ENCODE results near the gene WTAP.
"Not testable (repeated sequence)": the region's sequence is repeated elsewhere in the genome, so short reads cannot be mapped to it uniquely, and the experiment has no call there.

Gene WTAP

GRCh38 chr6:159687341-159687740 is 40.0 kb upstream of the WTAP start:
- H3K4me1 ChIP-seq (ENCODE audit: control insufficient read depth, insufficient read depth, low read length) = peaks cover 10% of the 10 kb centered on the region
- H3K9me3 ChIP-seq (replicated peaks; ENCODE audit: low read length) = no peaks in the 10 kb centered on the region
- no peaks in the 10 kb centered on the region for H3K27me3 ChIP-seq (ENCODE audit: control insufficient read depth, insufficient read depth, low read length)
- no peak overlapping the region for H3K4me3 ChIP-seq (ENCODE audit: low read length)
- H3K36me3 ChIP-seq (ENCODE audit: insufficient read depth, low read length) = peaks cover 42% of the 10 kb centered on the region
- H3K9ac ChIP-seq (ENCODE audit: low read depth, low read length) = no peak overlapping the region
- no peak overlapping the region for H3K4me2 ChIP-seq (ENCODE audit: low read length)

- Histone ChIP-seq H3K4me3 (ENCODE audit: low read length) (no peak overlapping the region), H3K36me3 (ENCODE audit: insufficient read depth, low read length) (peaks cover 34% of the 10 kb centered on the region), H3K4me1 (ENCODE audit: control insufficient read depth, insufficient read depth, low read length) (peaks cover 10% of the 10 kb centered on the region)
Measured at GRCh38 chr6:159688266-159688905, 38.9 kb upstream of the WTAP start.

GRCh38 chr6:159689001-159689400 is 38.3 kb upstream of the WTAP start:
- Histone ChIP-seq H3K4me1 (ENCODE audit: control insufficient read depth, insufficient read depth, low read length) (peaks cover 14% of the 10 kb centered on the region), H3K27me3 (ENCODE audit: control insufficient read depth, insufficient read depth, low read length) (no peaks in the 10 kb centered on the region), H3K9me3 (replicated peaks; ENCODE audit: low read length) (no peaks in the 10 kb centered on the region), H3K36me3 (ENCODE audit: insufficient read depth, low read length) (peaks cover 28% of the 10 kb centered on the region), H3K9ac (ENCODE audit: low read depth, low read length) (no peak overlapping the region), H3K4me3 (ENCODE audit: low read length) (no peak overlapping the region), H3K4me2 (ENCODE audit: low read length) (no peak overlapping the region)

More at GRCh38 chr6:159688266-159688905, 38.9 kb upstream of the WTAP start:
- Histone ChIP-seq H3K9ac (ENCODE audit: low read depth, low read length) (peak overlapping the region; percentile 28), H3K4me2 (ENCODE audit: low read length) (no peak overlapping the region), H3K27me3 (ENCODE audit: control insufficient read depth, insufficient read depth, low read length) (no peaks in the 10 kb centered on the region), H3K9me3 (replicated peaks; ENCODE audit: low read length) (no peaks in the 10 kb centered on the region)

- H3K9me3 ChIP-seq (replicated peaks; ENCODE audit: low read length); H3K27me3 ChIP-seq (ENCODE audit: control insufficient read depth, insufficient read depth, low read length); H3K4me2 ChIP-seq (ENCODE audit: low read length); H3K9ac ChIP-seq (ENCODE audit: low read depth, low read length); H3K4me3 ChIP-seq (ENCODE audit: low read length): not testable (repeated sequence)
- Histone ChIP-seq H3K36me3 (ENCODE audit: insufficient read depth, low read length) (peaks cover 22% of the 10 kb centered on the region), H3K4me1 (ENCODE audit: control insufficient read depth, insufficient read depth, low read length) (peaks cover 20% of the 10 kb centered on the region)
Measured at GRCh38 chr6:159690135-159690534, 37.2 kb upstream of the WTAP start.

- Histone ChIP-seq H3K9me3 (replicated peaks; ENCODE audit: low read length) (no peaks in the 10 kb centered on the region), H3K4me2 (ENCODE audit: low read length) (peak overlapping the region; percentile 85), H3K4me3 (ENCODE audit: low read length) (peak overlapping the region; percentile 81), H3K9ac (ENCODE audit: low read depth, low read length) (peak overlapping the region; percentile 85), H3K27me3 (ENCODE audit: control insufficient read depth, insufficient read depth, low read length) (no peaks in the 10 kb centered on the region), H3K36me3 (ENCODE audit: insufficient read depth, low read length) (peaks cover 16% of the 10 kb centered on the region), H3K4me1 (ENCODE audit: control insufficient read depth, insufficient read depth, low read length) (peaks cover 20% of the 10 kb centered on the region)
Measured at GRCh38 chr6:159691133-159691962, 36.0 kb upstream of the WTAP start.

GRCh38 chr6:159691963-159692287 is 35.4 kb upstream of the WTAP start:
- Histone ChIP-seq H3K36me3 (ENCODE audit: insufficient read depth, low read length) (peaks cover 12% of the 10 kb centered on the region), H3K9ac (ENCODE audit: low read depth, low read length) (peak overlapping the region; percentile 85), H3K4me3 (ENCODE audit: low read length) (peak overlapping the region; percentile 81), H3K4me1 (ENCODE audit: control insufficient read depth, insufficient read depth, low read length) (peaks cover 20% of the 10 kb centered on the region), H3K27me3 (ENCODE audit: control insufficient read depth, insufficient read depth, low read length) (no peaks in the 10 kb centered on the region), H3K4me2 (ENCODE audit: low read length) (peak overlapping the region; percentile 85), H3K9me3 (replicated peaks; ENCODE audit: low read length) (no peaks in the 10 kb centered on the region)

GRCh38 chr6:159692303-159693127 is 34.8 kb upstream of the WTAP start:
- peaks cover 9% of the 10 kb centered on the region for H3K36me3 ChIP-seq (ENCODE audit: insufficient read depth, low read length)
- H3K9ac ChIP-seq (ENCODE audit: low read depth, low read length) = peak overlapping the region; percentile 85

GRCh38 chr6:159693128-159693893 is 34.0 kb upstream of the WTAP start, which contains the start of gene SOD2:
SOD2 (minus strand) TSS chr6:159693241; CDS start chr6:159693167, 74 bp downstream.
- Histone ChIP-seq H3K9me3 (replicated peaks; ENCODE audit: low read length) (no peaks in the 10 kb centered on the region), H3K4me3 (ENCODE audit: low read length) (peak within 1 kb of the TSS; percentile 81), H3K4me2 (ENCODE audit: low read length) (peak within 1 kb of the TSS; percentile 85), H3K9ac (ENCODE audit: low read depth, low read length) (peak within 1 kb of the TSS; percentile 85), H3K4me1 (ENCODE audit: control insufficient read depth, insufficient read depth, low read length) (peaks cover 20% of the 10 kb centered on the region), H3K27me3 (ENCODE audit: control insufficient read depth, insufficient read depth, low read length) (no peaks in the 10 kb centered on the region), H3K36me3 (ENCODE audit: insufficient read depth, low read length) (peaks cover 4% of the 10 kb centered on the region)

More at GRCh38 chr6:159692303-159693127, 34.8 kb upstream of the WTAP start:
- H3K27me3 ChIP-seq (ENCODE audit: control insufficient read depth, insufficient read depth, low read length) = no peaks in the 10 kb centered on the region
- no peaks in the 10 kb centered on the region for H3K9me3 ChIP-seq (replicated peaks; ENCODE audit: low read length)
- H3K4me1 ChIP-seq (ENCODE audit: control insufficient read depth, insufficient read depth, low read length) = peaks cover 20% of the 10 kb centered on the region
- peak overlapping the region; percentile 85 for H3K4me2 ChIP-seq (ENCODE audit: low read length)
- H3K4me3 ChIP-seq (ENCODE audit: low read length) = peak overlapping the region; percentile 81

GRCh38 chr6:159693894-159694545 is 33.3 kb upstream of the WTAP start:
- Histone ChIP-seq H3K9ac (ENCODE audit: low read depth, low read length) (peak overlapping the region; percentile 85), H3K4me3 (ENCODE audit: low read length) (peak overlapping the region; percentile 81)

GRCh38 chr6:159695984-159696383 is 31.3 kb upstream of the WTAP start:
- Histone ChIP-seq H3K27me3 (ENCODE audit: control insufficient read depth, insufficient read depth, low read length) (no peaks in the 10 kb centered on the region), H3K4me2 (ENCODE audit: low read length) (no peak overlapping the region), H3K4me1 (ENCODE audit: control insufficient read depth, insufficient read depth, low read length) (peaks cover 25% of the 10 kb centered on the region), H3K9me3 (replicated peaks; ENCODE audit: low read length) (no peaks in the 10 kb centered on the region), H3K36me3 (ENCODE audit: insufficient read depth, low read length) (no peaks in the 10 kb centered on the region), H3K4me3 (ENCODE audit: low read length) (no peak overlapping the region), H3K9ac (ENCODE audit: low read depth, low read length) (no peak overlapping the region)

More at GRCh38 chr6:159693894-159694545, 33.3 kb upstream of the WTAP start:
- Histone ChIP-seq H3K4me1 (ENCODE audit: control insufficient read depth, insufficient read depth, low read length) (peaks cover 20% of the 10 kb centered on the region), H3K27me3 (ENCODE audit: control insufficient read depth, insufficient read depth, low read length) (no peaks in the 10 kb centered on the region), H3K4me2 (ENCODE audit: low read length) (peak overlapping the region; percentile 85), H3K36me3 (ENCODE audit: insufficient read depth, low read length) (peaks cover 4% of the 10 kb centered on the region), H3K9me3 (replicated peaks; ENCODE audit: low read length) (no peaks in the 10 kb centered on the region)
